Ascending aorta (tissue), 2 donors: Measurements from ENCODE around the gene KHDC1. TPM values are rescaled to one million over a fixed set of nuclear protein-coding genes. Genes with fewer than 3 reads are reported as not detected.
"Not testable (repeated sequence)": the region's sequence is repeated elsewhere in the genome, so short reads cannot be mapped to it uniquely, and the experiment has no call there.

Source experiments
- DNase-seq, 2 donors: peaks; one replicate each; pipeline ENCODE4 v3.0.0-alpha.2; 2019; ENCODE audit warnings: low spot score in 2 of 2
- H3K27ac ChIP-seq, 2 donors: fragments of 200-600 bp; sonication (generic); one replicate each; pipeline ENCODE4 v1.5.1; 2016 to 2017; ENCODE audit warnings: mild to moderate bottlenecking in 1 of 2
- H3K27me3 ChIP-seq: fragments of 200-600 bp; sonication (generic); one replicate; pipeline ENCODE4 v1.5.1; 2017
- H3K36me3 ChIP-seq, 2 donors: fragments of 200-600 bp; sonication (generic); one replicate each; pipeline ENCODE4 v1.5.1; 2016
- H3K4me1 ChIP-seq, 2 donors: fragments of 200-600 bp; sonication (generic); one replicate each; pipeline ENCODE4 v1.5.1; 2016 to 2017; ENCODE audit warnings: mild to moderate bottlenecking in 1 of 2
- H3K4me3 ChIP-seq, 2 donors: fragments of 200-600 bp; sonication (generic); one replicate each; pipeline ENCODE4 v1.5.1; 2016 to 2017; ENCODE audit warnings: mild to moderate bottlenecking in 1 of 2
- H3K9me3 ChIP-seq, 2 donors: fragments of 200-600 bp; sonication (generic); one replicate each; pipeline ENCODE4 v1.5.1; 2016
- intact Hi-C: fragments of 100-400 bp; cut with DNase I; formaldehyde crosslinking; loops from one replicate; pipeline ENCODE4 v1.15.1; 2023
- total RNA-seq: library from RNA; depleted of rRNA; stranded (reverse); fragments of >200 nt; gene quantifications from one replicate; pipeline ENCODE4 v1.1.0, GENCODE V29; 2016
- TF ChIP-seq, protein P1 (sequence below), 3 experiments: fragments of 200-600 bp in 2 of 3; fragments of 450-650 bp in 1 of 3; sonication (generic) in 2 of 3; IDR thresholded peaks; one replicate each; pipeline ENCODE4 v1.5.1; 2016 to 2019; ENCODE audit warnings: antibody characterized with exemption in 3 of 3, mild to moderate bottlenecking in 1 of 3, moderate library complexity in 1 of 3

Gene KHDC1
- total RNA-seq, 1 donor from 2014 or later, result 1.9 TPM

DNA sequence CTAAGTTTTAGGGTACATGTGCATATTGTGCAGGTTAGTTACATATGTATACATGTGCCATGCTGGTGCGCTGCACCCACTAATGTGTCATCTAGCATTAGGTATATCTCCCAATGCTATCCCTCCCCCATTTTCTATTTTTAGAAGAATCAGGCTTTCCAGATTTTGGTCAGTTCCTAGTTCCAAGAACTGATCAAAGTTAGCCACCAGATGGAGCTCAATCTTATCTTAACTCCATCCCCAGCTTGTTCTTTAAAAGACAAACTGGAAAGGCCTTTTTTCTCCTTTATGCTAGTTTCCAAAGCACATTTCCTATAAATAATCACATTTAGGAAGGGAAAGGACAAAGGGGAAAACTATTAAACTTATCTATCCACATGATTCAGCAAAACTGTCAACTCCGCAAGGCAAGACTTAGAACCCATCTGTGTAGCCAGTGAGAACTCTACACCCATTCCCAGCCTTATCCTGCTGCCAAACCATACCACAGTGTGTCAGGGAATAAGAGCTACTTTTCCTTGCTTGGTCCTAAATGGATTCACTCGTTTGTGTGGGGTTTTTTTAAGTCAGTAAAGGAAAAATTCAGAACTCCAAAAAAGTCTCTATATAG, 22.8 kb upstream of the KHDC1 start:
- H3K36me3 ChIP-seq, result no peaks in the 10 kb centered on the region
- TF ChIP-seq, protein P1, sequence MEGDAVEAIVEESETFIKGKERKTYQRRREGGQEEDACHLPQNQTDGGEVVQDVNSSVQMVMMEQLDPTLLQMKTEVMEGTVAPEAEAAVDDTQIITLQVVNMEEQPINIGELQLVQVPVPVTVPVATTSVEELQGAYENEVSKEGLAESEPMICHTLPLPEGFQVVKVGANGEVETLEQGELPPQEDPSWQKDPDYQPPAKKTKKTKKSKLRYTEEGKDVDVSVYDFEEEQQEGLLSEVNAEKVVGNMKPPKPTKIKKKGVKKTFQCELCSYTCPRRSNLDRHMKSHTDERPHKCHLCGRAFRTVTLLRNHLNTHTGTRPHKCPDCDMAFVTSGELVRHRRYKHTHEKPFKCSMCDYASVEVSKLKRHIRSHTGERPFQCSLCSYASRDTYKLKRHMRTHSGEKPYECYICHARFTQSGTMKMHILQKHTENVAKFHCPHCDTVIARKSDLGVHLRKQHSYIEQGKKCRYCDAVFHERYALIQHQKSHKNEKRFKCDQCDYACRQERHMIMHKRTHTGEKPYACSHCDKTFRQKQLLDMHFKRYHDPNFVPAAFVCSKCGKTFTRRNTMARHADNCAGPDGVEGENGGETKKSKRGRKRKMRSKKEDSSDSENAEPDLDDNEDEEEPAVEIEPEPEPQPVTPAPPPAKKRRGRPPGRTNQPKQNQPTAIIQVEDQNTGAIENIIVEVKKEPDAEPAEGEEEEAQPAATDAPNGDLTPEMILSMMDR (IDR thresholded peaks at IDR 0.05), result peak; percentile 24 to 55 (median 45)
- no peaks in the 10 kb centered on the region for H3K9me3 ChIP-seq
- no peaks in the 10 kb centered on the region for H3K27me3 ChIP-seq
- no peak overlapping the region for H3K27ac ChIP-seq
- intact Hi-C loops, result loop anchor here (1.0 to 5.0 kb wide), 2 partner anchors 41 to 102 kb away; no protein-coding TSS in a partner anchor
- DNase-seq, result no peak
- no peaks in the 10 kb centered on the region for H3K4me1 ChIP-seq
- no peak overlapping the region for H3K4me3 ChIP-seq

DNA sequence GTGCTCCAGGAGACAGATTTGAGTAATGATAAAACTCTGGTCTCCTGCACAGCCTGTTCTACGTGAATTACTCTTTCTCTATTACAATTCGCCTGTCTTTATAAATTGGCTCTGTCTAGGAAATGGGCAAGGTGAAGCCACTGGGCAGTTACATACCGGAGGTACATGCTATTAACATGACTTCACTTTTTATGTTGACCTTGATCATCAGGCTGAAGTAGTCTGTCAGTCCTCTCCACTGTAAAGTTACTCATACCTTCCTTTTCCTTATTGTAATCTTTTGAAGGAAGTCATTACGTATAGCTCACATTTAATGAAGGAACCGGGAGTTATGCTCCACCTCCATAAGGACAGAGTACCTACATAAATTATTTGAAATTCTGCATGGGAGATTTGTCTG, 19.9 kb upstream of the KHDC1 start:
- no peak for DNase-seq
- Histone ChIP-seq H3K27ac (no peak overlapping the region), H3K4me1 (no peaks in the 10 kb centered on the region), H3K9me3 (no peaks in the 10 kb centered on the region), H3K36me3 (no peaks in the 10 kb centered on the region), H3K4me3 (no peak overlapping the region), H3K27me3 (no peaks in the 10 kb centered on the region)
- intact Hi-C loops, result no loop called here
- TF ChIP-seq, protein P1 (IDR thresholded peaks at IDR 0.05), result no peak

DNA sequence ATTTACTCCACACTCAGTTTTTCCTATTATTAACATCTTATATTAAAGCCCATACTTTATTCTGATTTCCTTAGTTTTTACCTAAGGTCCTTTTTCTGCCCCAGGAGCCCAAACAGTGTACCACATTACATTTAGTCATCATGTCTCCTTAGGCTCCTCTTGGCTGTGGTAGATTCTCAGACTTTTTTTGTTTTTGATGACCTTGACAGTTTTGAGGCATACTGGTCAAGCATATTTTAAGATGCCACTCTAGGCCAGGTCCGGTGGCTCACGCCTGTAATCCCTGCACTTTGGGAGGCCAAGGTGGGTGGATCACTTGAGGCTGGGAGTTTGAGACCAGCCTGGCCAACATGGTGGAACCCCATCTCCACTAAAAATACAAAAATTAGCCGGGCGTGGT, 18.7 kb upstream of the KHDC1 start:
- H3K27ac ChIP-seq, DNase-seq, H3K36me3 ChIP-seq, H3K9me3 ChIP-seq, H3K4me1 ChIP-seq, intact Hi-C loops, H3K27me3 ChIP-seq, H3K4me3 ChIP-seq: not testable (repeated sequence)

DNA sequence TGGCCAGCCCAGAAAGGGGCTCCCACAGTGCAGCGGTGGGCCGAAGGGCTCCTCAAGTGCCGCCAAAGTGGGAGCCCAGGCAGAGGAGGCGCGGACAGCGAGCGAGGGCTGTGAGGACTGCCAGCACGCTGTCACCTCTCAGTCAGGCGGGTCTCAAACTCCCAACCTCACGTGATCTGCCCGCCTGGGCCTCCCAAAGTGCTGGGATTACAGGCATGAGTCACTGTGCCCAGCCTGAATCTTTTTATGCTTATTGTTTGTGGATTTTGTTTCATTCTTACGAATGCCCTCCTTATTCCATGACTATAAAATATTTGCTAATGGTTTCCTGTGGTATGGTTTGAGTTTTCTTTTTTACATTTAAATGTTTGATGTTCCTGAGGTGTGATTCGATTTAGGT, 6.3 kb upstream of the KHDC1 start:
- DNase-seq, intact Hi-C loops, H3K27me3 ChIP-seq, H3K9me3 ChIP-seq, H3K27ac ChIP-seq, H3K36me3 ChIP-seq, H3K4me1 ChIP-seq, H3K4me3 ChIP-seq: not testable (repeated sequence)

DNA sequence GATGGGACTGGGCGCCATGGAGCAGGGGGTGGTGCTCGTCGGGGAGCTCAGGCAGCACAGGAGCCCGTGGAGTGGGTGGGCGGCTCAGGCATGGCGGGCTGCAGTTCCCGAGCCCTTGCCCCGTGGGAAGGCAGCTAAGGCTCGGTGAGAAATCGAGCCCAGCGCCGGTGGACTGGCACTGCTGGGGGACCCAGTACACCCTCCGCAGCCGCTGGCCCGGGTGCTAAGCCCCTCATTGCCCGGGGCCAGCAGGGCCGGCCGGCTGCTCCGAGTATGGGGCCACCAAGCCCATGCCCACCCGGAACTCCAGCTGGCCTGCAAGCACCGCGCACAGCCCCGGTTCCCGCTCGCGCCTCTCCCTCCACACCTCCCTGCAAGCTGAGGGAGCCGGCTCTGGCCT, 5.9 kb upstream of the KHDC1 start:
- H3K4me1 ChIP-seq, H3K9me3 ChIP-seq, H3K27me3 ChIP-seq, H3K27ac ChIP-seq, H3K36me3 ChIP-seq, intact Hi-C loops, H3K4me3 ChIP-seq, DNase-seq: not testable (repeated sequence)

DNA sequence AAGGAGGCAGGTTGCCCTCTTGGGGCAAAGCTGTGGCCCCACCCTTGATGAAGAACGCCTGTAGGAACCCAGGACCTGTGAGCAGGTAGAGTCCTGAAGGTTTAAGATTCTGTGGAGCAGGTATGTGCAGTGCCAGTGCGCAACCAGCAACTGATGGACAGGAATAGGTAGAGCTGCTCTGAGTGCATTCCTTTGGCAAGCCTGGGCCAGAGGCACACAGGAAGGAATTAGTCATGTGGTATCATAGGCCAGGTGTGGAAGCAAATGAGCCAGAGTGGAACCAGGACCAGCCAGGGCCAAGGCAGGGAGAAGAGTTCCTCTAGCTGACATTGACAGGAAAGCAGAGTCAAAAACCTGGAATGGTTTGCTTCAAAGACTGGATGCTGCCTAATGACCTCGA, 1.4 kb upstream of the KHDC1 start:
- intact Hi-C loops, result no loop called here
- Histone ChIP-seq H3K36me3 (no peaks in the 10 kb centered on the region), H3K4me1 (peaks cover 0 to 3% of the 10 kb centered on the region in 2 donors), H3K27me3 (no peaks in the 10 kb centered on the region), H3K9me3 (no peaks in the 10 kb centered on the region), H3K27ac (no peak overlapping the region), H3K4me3 (no peak overlapping the region)
- no peak for DNase-seq
- TF ChIP-seq, protein P1 (IDR thresholded peaks at IDR 0.05), result no peak

DNA sequence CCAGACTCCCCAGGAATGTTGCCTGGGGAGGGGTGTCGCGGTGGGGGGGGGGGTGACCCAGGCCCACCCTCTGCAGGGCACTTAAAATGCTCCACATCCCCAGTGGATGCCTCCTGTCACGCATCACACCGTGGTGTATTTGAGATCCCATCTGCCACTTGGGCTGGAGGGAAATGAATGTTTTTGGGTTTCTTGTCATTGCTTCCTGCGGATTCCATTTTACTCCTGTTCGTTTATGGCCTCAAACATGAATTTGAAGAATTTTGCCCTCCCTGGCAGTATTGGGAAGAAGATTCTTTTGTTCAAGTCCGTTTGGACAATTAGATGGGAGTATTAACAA, 544 bp upstream of the KHDC1 start:
- no peak for DNase-seq
- Histone ChIP-seq H3K27ac (peak overlapping the region in 1 of 2 donors; percentile 27), H3K4me3 (peak overlapping the region; percentile 70 to 83), H3K4me1 (peaks cover 0 to 3% of the 10 kb centered on the region in 2 donors), H3K9me3 (no peaks in the 10 kb centered on the region), H3K27me3 (no peaks in the 10 kb centered on the region), H3K36me3 (no peaks in the 10 kb centered on the region)
- TF ChIP-seq, protein P1 (IDR thresholded peaks at IDR 0.05), result no peak
- intact Hi-C loops, result no loop called here
